ENCODE data around the gene NFKB2.

The NFKB2 gene

DNA sequence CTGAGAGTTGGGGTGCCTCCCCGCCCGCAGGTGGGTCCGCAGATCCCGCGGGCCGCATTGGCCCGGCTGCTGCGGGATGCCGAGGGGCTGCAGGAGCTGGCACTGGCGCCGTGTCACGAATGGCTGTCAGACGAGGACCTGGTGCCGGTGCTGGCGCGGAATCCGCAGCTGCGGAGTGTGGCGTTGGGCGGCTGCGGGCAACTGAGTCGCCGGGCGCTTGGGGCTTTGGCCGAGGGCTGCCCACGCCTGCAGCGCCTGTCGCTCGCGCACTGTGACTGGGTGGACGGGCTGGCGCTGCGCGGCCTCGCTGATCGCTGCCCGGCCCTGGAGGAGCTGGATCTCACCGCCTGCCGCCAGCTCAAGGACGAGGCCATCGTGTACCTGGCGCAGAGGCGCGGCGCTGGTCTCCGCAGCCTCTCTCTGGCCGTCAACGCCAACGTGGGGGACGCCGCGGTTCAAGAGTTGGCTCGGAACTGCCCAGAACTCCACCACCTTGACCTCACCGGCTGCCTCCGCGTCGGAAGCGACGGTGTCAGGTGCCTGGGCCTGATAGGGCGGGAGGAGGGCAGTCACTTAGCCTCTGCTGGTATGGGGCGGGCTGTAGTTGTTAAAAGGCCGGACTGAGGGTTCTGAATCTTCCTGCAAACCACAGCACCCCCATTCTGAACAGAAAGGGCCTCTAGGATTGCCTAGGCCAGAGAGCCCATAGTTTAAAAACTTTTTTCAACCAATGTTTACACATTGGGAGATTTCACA lies 26.4 kb downstream of the NFKB2 start:
- DNase-seq (ENCODE audit: low read depth in 2 of 3, low spot score in 2 of 3): no peak

DNA sequence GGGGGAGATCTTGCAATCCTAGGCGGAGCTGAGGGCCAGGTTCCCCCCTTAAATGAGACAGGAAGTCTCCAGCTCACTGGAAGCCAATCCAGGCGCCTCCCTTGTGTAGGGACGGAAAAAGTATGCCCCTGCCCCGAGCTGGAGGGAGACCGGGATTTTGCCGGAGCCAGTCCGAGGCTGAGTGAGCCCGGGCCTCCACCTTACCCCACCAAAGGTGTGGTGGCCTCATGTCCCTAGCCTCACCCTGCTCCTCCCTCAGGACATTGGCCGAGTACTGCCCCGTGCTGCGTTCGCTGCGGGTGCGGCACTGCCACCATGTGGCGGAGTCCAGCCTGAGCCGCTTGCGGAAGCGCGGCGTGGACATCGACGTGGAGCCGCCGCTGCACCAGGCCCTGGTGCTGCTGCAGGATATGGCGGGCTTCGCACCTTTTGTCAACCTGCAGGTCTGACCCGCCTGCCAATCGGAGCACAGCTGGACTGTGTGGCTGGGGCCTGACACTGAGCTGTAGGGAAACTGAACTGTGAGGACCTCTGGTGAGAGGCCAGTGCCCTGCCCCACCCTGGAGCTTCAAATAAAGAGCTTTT lies 27.1 kb downstream of the NFKB2 start:
- DNase-seq (ENCODE audit: low read depth in 2 of 3, low spot score in 2 of 3): no peak

DNA sequence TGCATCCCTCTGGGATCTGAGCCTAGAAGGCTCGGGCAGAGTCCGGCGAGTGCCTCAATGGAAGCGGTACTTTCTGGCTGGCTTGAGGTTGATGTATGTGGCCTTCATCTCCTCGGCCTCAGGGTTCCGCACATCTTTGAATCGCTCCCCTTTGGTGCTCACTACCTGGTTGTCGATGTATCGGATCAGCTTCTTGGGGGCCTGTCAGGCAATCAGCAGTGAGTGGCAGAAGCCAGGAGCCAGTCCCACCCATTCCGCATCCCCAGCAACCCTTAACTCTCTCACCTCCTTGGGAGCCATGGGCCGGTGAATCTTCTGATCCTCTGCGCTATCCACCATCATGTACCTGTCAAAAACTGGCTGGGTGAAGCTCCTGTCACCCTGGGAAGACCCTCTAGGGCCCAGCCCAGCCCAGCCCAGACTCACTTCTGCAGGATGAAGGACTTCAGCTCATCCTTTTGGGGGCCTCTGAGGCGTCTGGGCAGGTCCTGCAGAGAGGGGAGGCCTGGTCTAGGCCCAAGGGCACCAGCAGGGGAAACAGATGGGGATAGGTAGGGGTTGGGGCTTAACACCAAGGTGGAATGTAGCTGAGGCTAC lies 28.0 kb downstream of the NFKB2 start:
- no peak for DNase-seq (ENCODE audit: low read depth in 2 of 3, low spot score in 2 of 3)

DNA sequence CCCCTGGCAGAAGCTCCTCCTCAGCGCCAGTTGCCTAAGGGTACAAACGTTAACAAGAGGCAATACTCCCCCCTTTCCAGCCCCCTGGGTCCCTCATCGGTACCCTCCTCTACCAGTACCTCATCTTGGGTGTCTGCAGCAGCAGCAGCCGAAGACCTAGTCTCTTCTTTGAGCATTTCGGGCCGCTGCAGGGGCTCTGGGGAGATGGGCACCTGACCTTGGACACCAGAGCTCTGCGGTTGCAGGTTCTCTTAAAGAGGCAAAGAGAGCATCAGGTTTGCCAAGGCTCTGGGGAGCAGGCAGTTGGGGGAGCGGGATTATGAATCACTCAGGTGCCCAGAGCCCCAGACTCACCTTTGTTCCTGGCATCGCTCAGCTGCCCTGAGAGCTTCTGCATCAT lies 28.6 kb downstream of the NFKB2 start:
- DNase-seq (ENCODE audit: low read depth in 2 of 3, low spot score in 2 of 3): no peak

DNA sequence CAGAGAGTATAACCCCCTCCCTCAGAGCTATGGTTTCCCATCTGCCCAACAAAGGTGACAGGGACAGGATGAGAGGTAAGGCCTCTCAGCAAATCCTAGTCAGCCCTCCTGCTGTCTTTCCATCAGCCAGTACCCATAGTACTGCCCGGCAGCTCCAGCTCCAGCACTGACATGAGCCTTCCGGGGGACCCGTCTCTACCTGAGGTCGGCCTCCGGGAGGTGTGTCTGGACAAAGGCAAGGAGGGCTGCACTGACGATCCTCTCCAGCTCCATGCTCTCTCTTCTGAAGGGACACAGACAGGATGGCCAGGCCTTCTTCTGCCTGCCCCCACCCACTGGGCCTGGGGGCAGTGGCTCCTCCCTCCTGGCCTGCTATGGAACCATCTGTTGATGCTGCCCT lies 29.4 kb downstream of the NFKB2 start:
- DNase-seq (ENCODE audit: low read depth in 2 of 3, low spot score in 2 of 3): no peak

DNA sequence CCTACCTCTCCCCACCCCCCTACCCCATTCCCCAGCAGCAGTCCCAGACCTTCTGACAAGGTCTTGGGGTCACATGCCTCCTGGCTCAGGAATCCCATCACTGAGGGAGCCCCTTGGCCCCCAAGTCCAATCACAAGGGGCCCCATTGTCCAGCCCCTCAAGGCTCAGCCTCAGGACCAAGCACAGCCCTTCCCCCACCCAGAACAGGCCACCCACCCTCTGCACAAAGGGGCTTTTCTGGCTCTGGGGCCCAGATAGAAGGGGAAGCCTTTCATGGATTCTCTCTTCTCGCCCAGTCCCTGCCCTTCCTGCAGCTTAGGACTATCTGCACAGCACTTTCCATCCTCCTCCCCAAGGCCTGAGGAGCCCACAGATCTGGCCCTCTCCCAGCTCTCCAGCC lies 29.9 kb downstream of the NFKB2 start:
- no peak for DNase-seq (ENCODE audit: low read depth in 2 of 3, low spot score in 2 of 3)

DNA sequence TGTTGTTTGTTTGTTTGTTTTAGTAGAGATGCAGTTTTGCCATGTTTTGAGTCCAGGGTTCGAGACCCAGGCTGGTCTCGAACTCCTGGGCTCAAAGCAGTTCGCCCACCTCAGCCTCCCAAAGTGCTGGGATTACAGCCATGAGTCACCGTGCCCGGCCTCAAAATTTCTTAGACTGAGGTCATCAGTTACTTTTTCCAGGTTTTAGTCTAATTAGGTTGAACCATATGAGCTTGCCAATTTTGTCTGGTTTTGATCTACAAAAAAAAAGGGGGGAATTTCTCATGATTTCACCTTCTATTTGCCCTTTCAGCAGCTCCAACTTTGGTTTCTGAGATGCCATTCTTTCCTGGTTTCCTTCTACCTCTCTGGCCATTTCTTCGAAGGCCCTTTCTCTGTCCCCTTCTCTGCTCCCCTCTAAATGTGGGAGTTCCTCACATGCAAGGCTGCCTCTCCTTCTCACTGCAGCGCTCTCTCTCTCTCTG lies 31.3 kb downstream of the NFKB2 start:
- no peak for DNase-seq (ENCODE audit: low read depth in 2 of 3, low spot score in 2 of 3)

DNA sequence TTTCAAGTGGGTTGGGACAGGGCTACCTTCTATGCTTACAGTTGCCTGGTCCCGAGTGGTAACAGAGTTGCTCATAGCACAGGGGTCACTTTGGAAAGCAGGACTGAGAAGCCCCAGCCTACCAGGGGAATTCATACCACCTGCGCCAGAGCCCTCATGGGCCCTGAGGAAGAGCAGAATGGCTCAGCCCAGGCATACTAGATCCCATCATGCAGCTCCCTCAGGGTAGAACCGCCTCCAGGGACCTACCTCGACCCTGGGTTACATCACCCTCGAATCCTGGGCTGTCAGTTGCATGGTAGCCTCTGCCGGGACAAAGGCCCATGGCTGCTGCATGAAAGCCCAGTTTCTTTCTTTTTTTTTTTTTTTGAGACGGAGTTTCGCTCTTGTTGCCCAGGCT lies 34.0 kb downstream of the NFKB2 start:
- DNase-seq (ENCODE audit: low read depth in 2 of 3, low spot score in 2 of 3): no peak

DNA sequence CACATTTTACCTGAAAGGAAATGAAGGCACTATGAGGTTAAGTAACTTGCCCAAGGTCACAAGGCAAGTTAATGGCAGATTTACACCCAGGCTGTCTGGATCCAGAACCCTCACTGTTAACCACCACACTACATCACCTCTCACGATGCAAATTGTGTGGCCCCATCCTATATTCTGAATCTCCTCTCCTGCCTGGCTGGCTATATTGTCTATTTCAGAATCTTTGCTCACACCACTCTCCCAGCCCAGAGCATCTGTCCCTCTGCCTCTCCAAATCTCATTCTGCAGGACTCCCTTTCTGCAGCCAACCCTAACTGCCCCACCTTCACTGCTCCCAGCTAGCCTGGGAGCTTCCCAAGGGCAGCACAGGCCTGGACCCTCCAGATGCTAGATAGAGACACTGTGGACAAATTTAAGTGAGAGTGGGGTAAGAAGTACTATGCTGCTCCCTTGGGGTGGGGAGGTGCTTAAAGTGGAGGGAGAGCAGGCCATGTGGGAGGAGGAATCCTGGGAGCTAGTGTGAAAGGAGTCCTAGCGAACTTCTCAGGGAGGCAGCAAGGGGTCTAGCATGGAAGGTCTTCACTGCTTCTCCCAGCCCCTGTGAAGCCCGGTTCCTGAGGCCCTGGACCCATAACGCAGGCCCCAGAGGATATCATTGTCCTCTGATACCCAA lies 36.1 kb downstream of the NFKB2 start:
- no peak for DNase-seq (ENCODE audit: low read depth in 2 of 3, low spot score in 2 of 3)

DNA sequence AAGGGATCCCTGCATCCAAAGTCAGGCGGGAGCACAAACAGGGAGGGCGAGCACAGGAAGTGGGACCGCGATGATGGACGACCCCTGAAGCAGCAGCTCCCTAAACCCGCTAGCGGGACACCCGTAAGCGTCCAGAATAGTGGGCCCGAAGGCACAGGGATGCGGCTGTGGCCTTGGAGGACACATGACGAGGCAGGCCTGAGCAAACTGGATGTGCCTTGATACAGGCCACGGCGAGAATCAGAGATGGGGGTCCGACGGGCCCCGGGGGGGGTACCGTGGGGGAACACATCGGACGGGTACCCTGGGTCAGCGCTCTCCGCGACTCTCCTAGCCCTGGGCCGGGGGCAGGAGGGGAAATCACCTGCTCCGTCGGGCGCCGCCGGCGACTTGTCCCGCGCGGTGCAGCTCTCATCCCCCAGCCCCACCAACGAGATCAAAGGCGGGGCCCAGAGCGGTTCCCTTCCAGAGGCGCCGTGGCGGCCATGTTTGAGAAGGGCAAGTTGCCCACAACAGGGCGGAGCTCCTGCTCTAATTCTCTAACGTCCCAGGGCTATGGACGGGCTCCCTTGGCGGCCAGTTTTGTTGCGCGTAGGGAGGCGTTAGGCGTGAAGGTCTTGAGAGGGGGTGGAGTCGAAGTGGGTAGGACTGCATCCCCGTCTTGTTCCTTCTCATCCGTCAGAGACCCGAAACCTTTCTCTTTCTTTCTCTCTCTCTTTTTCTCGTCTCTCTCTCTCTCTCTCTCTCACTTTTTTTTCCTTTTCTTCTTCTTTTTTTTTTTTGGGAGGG lies 36.9 kb downstream of the NFKB2 start, which contains the start of gene CUEDC2:
CUEDC2 (minus strand) TSS at position 413 of the 789 bp plus-strand sequence. CDS start 7,386 bp downstream, outside the sequence.
- DNase-seq (ENCODE audit: low read depth in 2 of 3, low spot score in 2 of 3): peak; percentile 92 to 97 (median 96)

DNA sequence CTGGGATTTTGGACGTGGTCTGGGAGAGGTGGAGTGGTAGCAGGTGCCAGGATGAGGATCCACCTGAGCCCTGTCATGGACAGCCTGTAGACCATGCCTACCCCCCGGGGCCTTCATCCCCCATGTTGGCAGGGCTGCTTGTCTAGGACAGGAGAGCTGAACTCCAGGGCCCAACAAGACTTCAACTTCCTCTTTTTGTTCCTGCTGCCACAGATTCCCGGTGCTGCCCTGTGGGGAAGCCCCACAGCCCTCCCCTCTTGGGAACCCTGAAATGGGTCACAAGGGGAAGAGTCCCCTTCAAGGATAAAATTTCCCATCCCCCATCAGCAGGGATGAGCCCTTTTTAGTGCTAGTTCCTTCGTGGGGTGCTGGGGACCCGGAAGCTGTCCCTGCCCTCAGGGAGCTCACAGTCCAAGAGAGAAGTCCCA lies 38.1 kb downstream of the NFKB2 start:
- no peak for DNase-seq (ENCODE audit: low read depth in 2 of 3, low spot score in 2 of 3)

DNA sequence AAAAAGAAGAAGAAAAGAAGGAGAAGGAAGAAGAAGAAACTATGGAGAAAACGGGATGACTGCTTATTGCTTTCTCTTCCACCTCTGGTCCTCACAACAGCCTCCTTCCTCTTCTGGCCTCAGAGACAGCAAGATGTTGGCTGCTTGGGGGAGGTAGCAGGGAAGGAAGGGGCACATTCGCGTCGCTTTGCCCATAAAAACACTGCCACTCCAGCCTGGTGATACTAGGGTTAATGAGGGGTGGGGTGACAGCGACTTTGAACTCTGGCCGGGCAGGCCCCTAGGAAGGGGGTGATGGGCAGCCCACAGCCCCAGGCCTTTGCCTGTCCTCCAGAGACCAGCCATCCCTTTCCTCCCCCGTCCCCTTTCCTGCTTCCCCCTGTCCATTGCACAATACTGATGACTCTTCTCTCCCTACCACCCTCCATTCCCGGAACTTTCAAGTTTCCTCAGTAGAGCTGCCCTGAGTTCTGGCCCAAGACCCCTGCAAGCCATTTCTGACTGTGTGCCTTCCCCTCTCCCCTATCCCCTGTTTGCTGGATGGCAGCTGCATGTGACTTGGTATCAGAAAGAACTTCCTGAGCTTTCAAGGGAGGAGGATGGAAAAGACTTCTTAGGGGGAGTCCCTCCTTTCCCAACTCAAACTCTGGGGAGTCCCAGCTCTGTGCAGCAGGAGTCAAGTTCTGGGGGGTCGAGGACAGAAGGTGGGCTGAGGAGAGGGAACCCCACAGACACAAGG lies 39.1 kb downstream of the NFKB2 start:
- DNase-seq (ENCODE audit: low read depth in 2 of 3, low spot score in 2 of 3): no peak

DNA sequence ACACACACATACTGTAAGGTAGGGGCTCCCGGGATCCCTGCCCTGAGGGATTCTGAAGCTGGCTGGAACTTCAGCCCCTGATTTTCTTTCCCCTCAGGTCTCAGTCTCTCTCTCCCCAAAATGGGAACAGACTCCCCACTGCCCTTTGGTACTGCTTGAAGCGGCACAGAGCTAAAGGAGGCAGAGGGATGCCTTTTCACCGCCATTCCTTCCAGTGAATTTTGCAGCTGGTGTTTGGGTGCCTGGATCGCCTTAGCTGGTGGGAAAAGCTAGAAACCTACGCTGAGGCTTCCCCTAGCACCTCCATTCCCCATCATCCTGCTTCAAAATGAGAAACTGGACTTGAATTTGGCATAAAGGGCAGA lies 39.6 kb downstream of the NFKB2 start:
- DNase-seq (ENCODE audit: low read depth in 2 of 3, low spot score in 2 of 3): no peak

DNA sequence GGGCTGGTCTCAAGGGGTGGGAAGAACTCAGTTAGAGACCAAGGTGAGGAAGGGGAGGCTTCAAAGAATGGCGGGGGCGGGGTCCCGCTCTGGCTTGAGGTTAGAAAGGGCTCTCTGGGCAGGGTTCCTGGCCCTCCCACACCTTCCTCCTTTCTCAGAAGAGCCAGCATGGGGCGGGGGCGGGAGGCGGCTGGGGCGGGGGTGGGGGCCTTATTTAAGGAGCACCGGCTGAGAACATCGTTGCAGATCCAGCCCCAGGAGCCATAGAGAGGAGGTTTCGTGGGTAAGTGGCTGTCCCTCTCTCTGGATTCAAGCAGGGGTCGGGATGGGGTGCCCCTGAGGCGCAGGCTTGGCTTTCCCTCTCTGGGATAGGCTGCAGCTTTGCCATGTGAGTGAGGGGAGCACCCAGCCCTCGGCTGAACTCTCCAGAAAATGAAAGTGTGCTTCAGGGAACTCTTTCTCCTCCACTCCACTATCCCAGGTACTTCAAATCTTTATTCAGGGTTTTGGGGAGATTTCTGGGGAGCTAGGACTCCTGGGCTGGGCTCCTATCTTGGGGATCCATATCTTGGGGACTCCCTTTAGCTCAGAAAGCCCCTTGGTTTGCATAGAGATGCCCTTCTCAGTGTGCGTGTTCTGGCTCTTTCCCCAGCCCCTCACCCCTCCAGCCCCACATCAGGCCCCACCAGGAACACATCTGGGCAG lies 40.2 kb downstream of the NFKB2 start:
- DNase-seq (ENCODE audit: low read depth in 2 of 3, low spot score in 2 of 3): peak in 1 of 3 experiments; percentile 37

DNA sequence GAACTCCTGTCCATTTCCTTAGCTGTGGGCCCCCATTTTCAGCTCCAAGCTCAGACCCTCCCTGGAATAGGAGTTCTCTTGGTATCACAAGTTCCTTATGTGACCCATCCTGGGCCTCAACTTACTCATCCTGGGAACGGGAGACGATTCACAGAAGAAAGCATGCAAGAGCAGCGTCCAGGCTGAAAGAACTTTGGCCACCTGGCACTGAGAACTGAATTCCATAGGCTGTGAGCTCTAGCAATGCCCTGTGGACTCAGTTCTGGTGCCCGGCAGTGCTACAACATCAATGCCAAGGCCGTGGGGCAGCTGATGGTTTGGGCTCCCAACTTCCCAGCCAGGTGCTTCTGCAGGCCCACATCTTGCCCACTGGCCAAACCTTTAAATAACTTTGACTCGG lies 40.8 kb downstream of the NFKB2 start:
- DNase-seq (ENCODE audit: low read depth in 2 of 3, low spot score in 2 of 3): no peak

DNA sequence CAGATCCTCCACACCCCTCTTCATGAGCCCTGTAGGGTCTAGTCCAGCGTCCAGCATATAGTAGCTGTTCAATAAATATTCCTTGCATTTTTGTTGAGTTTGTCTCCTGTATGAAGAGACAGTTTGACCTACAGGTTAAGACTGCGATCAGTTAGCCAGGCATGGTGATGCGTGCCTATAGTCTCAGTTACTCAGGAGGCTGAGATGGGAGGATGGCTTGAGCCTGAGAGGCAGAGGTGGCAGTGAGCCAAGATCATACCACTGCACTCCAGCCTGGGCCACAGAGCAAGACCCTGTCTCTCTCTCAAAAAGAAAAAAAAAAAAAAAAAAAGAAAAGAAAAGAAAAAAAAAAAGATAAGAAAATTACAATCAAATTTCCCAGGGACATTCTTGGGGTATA lies 42.0 kb downstream of the NFKB2 start:
- DNase-seq (ENCODE audit: low read depth in 2 of 3, low spot score in 2 of 3): no peak

DNA sequence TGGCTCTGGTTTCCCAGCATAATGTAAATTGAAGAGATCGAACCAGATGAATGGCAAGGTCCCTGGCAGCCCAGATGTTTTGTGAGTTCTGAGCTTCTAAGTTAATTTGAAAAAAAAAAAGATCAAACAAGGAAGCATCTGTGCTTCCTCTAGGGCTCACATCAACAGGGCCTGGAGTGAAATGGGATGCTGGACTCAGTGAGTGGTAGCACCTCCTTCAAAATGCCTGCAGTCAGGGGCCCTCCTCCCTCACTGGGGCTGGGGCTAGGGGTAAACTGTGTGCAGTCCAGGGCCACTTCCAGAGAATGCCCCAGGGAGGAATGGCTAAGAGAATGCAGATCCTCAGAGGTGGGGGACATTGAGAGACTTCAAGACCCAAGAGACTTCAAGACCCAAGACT lies 42.9 kb downstream of the NFKB2 start:
- DNase-seq (ENCODE audit: low read depth in 2 of 3, low spot score in 2 of 3): no peak

DNA sequence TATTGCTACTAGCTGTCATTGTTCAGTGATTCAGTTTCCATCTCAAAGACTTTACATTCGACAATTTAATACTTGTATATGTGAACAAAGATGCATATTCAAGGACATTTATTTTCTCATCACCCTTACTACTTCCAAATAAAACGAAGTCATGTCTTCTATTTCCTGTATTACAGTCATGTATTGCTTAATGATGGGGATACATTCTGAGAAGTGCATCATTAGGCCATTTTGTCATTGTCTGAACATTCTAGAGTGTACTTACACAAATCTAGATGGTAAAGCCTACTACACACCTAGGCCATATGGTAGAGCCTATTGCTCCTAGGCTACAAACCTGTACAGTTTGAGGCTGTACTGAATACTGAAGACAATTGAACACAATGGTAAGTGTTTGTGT lies 49.3 kb downstream of the NFKB2 start:
- DNase-seq (ENCODE audit: low read depth in 2 of 3, low spot score in 2 of 3): no peak

DNA sequence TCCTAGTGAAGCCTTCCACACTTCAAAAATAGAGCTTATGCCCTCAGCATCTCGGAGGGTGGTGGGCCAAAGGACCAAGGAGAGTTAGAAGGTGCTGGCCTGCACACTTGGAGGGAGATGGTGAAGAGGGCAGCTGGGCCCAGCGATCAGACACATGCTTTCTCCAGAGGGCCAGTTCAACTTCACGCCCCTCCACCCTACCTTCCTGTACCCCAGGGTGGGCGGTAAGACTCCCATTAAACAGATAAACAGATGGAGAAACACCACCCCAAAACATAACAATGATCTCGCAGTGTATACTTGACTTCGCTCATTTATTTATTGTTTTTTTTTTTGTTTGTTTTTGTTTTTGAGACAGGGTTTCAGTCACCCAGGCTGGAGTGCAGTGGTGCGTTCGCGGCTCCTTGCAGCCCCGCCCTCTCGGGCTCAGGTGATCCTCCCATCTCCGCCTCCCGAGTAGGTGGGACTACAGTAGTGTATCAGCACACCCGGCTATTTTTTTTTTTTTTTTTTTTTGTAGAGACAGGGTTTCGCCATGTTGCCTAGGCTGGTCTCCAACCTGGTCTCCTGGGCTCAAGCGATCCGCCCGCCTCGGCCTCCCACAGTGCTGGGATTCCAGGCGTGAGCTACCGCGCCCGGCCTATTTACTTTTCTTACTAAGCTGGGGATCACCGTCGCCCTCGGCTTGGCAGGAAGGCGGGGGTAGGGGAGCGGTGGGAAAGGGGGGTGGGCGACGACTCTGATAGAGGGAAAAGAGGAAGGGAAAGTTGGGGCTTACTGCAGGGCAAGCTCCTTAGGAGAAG lies 54.0 kb downstream of the NFKB2 start:
- peak in 1 of 3 experiments; percentile 54 for DNase-seq (ENCODE audit: low read depth in 2 of 3, low spot score in 2 of 3)

Measured in activated CD8-positive, alpha-beta memory T cell treated with anti-CD3 and anti-CD28 coated beads for 48 hours (primary cell).